RWPE1 (cell line): ENCODE results near the gene PPIL4.

Source experiments
- CTCF ChIA-PET: fragments of 350-600 bp; sonication (Branson Sonifier 250); formaldehyde crosslinking; extraction: SDS; loops from one replicate; lab custom pipeline; 2021; lab: Yijun Ruan, JAX
- POLR2A ChIA-PET: fragments of 400-600 bp; formaldehyde crosslinking; extraction: SDS; loops from one replicate; lab custom pipeline; 2020; ENCODE audit warnings: antibody characterized with exemption; ENCODE audit not compliant: low non-redundant PET; lab: Yijun Ruan, JAX
- DNase-seq: peaks from one replicate; pipeline ENCODE4 v3.0.0; 2012; ENCODE audit warnings: low spot score
- H3K27ac ChIP-seq: fragments of 450-650 bp; 2 replicates; pipeline ENCODE4 v1.5.1; 2017
- CTCF ChIP-seq: fragments of 450-650 bp; conservative IDR thresholded peaks from 2 replicates; pipeline ENCODE4 v1.5.1; 2017; ENCODE audit warnings: low read depth, mild to moderate bottlenecking

PPIL4 gene

GRCh38 chr6:149510793-149511512 lies 34.9 kb downstream of the PPIL4 start:
- no peak for TF ChIP-seq CTCF
- no peak for DNase-seq
- CTCF ChIA-PET, result interaction anchor here (0.7 kb wide), 1 partner anchor 194 kb away, joined by 6 read pairs; no protein-coding TSS in a partner anchor
- H3K27ac ChIP-seq, result 0 out of 2 replicates have a peak overlapping the region, but pooled peaks have one; percentile 24
- POLR2A ChIA-PET, result no interaction called here

DNA sequence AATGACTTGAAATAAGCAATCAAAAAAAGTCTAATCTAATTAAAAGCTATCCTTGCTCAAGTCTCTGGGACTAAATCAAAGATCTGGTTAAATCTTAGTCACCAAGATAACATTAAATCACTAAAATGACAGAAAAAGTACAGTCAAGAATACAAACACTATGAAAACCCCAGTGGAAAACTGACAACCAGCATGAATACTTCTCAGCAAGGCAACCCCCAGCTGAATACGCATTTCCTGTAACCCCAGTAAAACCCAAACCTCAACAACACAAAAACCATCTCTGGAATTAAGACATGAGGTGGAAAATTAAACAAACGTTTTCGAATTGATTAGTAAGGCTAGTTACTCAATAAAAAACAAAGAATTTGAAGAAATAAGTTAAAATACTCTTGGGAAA lies 37.4 kb downstream of the PPIL4 start:
- no peak for DNase-seq
- no peak overlapping the region for H3K27ac ChIP-seq
- CTCF ChIA-PET, result no interaction called here
- TF ChIP-seq CTCF, result no peak
- POLR2A ChIA-PET, result no interaction called here

DNA sequence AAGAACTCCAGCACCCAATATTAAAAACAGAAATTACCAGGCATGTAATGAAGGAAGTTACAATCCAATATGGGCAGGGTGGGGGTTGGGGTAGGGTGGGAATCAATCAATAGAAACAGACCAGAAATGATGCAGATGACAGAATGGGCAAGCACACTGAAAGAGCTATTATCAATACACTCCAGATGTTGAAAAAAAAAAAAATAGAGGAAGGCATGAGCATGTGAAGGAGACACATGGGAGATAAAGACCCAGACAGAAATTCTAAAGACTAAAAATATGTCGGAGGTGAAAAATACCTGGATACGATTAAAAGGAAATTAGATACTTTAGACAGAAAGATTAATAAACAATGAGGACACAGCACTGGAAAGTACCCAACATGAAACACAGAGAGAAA lies 42.0 kb downstream of the PPIL4 start:
- ChIA-PET POLR2A (no interaction called here), CTCF (interaction anchor here (0.7 kb wide), 1 partner anchor 72 kb away, joined by 3 read pairs; no protein-coding TSS in a partner anchor)
- no peak overlapping the region for H3K27ac ChIP-seq
- TF ChIP-seq CTCF, result no peak
- DNase-seq, result no peak

DNA sequence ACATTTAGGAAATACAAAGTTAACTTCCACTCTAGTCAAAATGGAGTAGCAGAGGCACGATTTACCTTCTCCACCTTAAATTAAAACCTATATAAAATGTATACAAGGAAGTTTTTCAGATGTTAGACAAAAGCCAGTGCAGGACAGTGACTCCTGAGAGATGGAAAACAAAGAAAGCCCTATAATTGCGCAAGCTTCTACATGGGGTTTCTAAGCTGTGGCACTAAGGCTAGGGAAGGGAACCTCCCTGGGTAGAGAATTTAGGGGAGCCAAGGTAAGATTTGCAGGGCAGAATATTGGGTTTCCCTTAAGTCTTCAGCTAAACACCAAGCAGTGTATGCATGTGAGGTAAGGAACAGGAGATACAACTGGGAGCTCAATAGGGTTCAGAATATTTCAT lies 42.6 kb downstream of the PPIL4 start:
- DNase-seq, result no peak
- CTCF ChIA-PET, result interaction anchor here (0.7 kb wide), 2 partner anchors 14 to 72 kb away, joined by 3 to 4 read pairs; no protein-coding TSS in a partner anchor
- POLR2A ChIA-PET, result no interaction called here
- H3K27ac ChIP-seq, result no peak overlapping the region
- TF ChIP-seq CTCF, result no peak

GRCh38 chr6:149501768-149502167 lies 44.1 kb downstream of the PPIL4 start:
- ChIA-PET CTCF (interaction anchor here (1.0 kb wide), 1 partner anchor 17 kb away, joined by 4 read pairs; no protein-coding TSS in a partner anchor), POLR2A (no interaction called here)

DNA sequence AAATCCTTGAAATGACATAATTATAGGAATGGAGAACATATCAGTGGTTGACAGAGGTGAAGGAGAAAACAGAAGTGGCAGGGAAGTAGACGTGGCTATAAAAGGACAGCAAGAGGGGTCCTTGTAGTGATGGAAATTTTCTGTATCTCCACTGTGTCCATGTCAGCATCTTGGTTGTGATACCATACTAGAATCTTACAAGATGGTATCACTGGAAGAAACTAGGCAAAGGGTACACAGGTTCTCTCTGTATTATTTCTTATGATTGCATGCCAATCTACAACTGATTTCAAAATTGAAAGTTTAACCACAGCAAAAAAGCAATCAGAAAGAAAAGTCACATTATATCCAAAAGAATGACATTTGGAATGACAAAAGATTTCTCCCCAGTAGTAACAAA lies 44.6 kb downstream of the PPIL4 start:
- POLR2A ChIA-PET, result no interaction called here
- no peak for TF ChIP-seq CTCF
- DNase-seq, result no peak
- CTCF ChIA-PET, result no interaction called here
- H3K27ac ChIP-seq, result no peak overlapping the region

More at GRCh38 chr6:149501768-149502167, 44.1 kb downstream of the PPIL4 start:
- no peak overlapping the region for H3K27ac ChIP-seq
- DNase-seq, result no peak
- no peak for TF ChIP-seq CTCF
